ENCODE data around the gene XK. TPM values are rescaled to one million over a fixed set of nuclear protein-coding genes. Genes with fewer than 3 reads are reported as not detected.
"Not testable (repeated sequence)": the region's sequence is repeated elsewhere in the genome, so short reads cannot be mapped to it uniquely, and the experiment has no call there.

Gene XK
- total and polyA plus RNA-seq, 2 donors (not counting 3 experiments of a cell fraction or from before 2014, with no cell fraction given), result 0.03 to 0.07 TPM

DNA sequence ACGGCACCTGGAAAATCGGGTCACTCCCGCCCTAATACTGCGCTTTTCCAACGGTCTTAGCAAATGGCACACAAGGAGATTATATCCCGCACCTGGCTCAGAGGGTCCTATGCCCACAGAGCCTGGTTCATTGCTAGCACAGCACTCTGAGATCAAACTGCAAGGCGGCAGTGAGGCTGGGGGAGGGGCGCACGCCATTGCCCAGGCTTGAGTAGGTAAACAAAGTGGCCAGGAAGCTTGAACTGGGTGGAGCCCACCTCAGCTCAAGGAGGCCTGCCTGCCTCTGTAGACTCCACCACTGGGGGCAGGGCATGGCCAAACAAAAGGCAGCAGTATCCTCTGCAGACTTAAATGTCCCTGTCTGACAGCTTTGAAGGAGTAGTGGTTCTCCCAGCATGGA, 83.3 kb downstream of the XK start:
- POLR2A ChIA-PET; DNase-seq (ENCODE audit: low read depth, low spot score); H3K4me1 ChIP-seq (ENCODE audit: control insufficient read depth, extremely low read depth, insufficient read depth, low read length); H3K9me3 ChIP-seq (replicated peaks; ENCODE audit: control insufficient read depth, insufficient read depth, low read length); H4K20me1 ChIP-seq (replicated peaks; ENCODE audit: control insufficient read depth, extremely low read depth, insufficient read depth, low read length); dilution Hi-C loops (cut with MboI; ENCODE audit: extremely low pct_ligation_motif_present, low sequenced_read_pairs); H3K9ac ChIP-seq (replicated peaks; ENCODE audit: extremely low read depth, insufficient read depth, low read length); FAIRE-seq; H3K27me3 ChIP-seq (ENCODE audit: control insufficient read depth in 2 of 2, insufficient read depth in 2 of 2, low read length in 2 of 2); BruUV-seq (replicated peaks); H3K4me3 ChIP-seq (replicated peaks in 1 of 3; ENCODE audit: insufficient read depth in 1 of 3, low read depth in 1 of 3, low read length in 3 of 3); H3K9me1 ChIP-seq (replicated peaks; ENCODE audit: control insufficient read depth, extremely low read depth, insufficient read depth, low read length); H2AFZ ChIP-seq (ENCODE audit: low read depth, low read length); intact Hi-C loops (cut with micrococcal nuclease); CTCF ChIA-PET; H3K4me2 ChIP-seq (ENCODE audit: insufficient read depth, low read length); H3K36me3 ChIP-seq (ENCODE audit: control insufficient read depth in 2 of 2, extremely low read depth in 1 of 2, insufficient read depth in 2 of 2, low read length in 2 of 2); H3K27ac ChIP-seq (ENCODE audit: insufficient read depth, low read depth, low read length); H3K79me2 ChIP-seq (ENCODE audit: control insufficient read depth, insufficient read depth, low read length): not testable (repeated sequence)

DNA sequence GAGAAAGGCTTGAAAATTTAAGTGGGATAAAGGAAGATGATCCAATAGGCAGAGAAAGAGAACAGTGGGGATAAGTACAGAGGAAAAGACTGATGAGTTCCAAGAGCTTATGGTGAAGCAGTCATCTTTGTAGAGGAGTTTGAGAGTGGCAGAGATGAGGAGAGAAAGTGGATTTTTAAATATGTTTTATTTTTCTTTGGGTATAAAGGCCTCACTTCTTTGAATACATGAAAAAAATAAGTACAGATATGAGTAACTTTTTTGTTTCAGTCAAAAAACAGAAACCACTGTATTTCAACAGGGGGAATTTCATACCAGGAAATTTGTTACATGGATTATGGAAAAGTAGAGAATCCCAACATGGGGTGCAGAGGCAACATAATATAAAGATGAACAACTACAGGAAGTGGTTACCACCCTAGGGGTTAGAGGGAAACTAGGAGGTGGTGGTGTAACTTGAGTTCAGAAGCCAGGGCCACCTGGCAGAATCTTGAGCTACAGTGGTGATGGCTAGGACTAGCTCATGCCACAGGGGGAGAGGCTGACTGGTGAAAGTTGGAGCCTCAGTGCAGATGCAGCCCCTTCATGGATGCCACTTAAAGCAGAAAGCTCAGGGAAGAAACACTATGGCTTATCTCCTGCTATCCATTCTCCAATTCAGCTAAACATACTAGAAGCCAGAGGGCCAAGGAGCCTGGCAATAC, 90.8 kb downstream of the XK start:
- H3K36me3 ChIP-seq (ENCODE audit: control insufficient read depth in 2 of 2, extremely low read depth in 1 of 2, insufficient read depth in 2 of 2, low read length in 2 of 2), result no peaks in the 10 kb centered on the region
- no TSS peak for BruUV-seq (replicated peaks)
- H3K9ac ChIP-seq (replicated peaks; ENCODE audit: extremely low read depth, insufficient read depth, low read length), result no peak overlapping the region
- H3K27ac ChIP-seq (ENCODE audit: insufficient read depth, low read depth, low read length), result no peak overlapping the region
- no peaks in the 10 kb centered on the region for H3K9me3 ChIP-seq (replicated peaks; ENCODE audit: control insufficient read depth, insufficient read depth, low read length)
- POLR2A ChIA-PET, result no interaction called here
- no peak overlapping the region for H3K4me3 ChIP-seq (replicated peaks in 1 of 3; ENCODE audit: insufficient read depth in 1 of 3, low read depth in 1 of 3, low read length in 3 of 3)
- no peaks in the 10 kb centered on the region for H3K79me2 ChIP-seq (ENCODE audit: control insufficient read depth, insufficient read depth, low read length)
- no peaks in the 10 kb centered on the region for H4K20me1 ChIP-seq (replicated peaks; ENCODE audit: control insufficient read depth, extremely low read depth, insufficient read depth, low read length)
- no peaks in the 10 kb centered on the region for H3K4me1 ChIP-seq (ENCODE audit: control insufficient read depth, extremely low read depth, insufficient read depth, low read length)
- no peak overlapping the region for H2AFZ ChIP-seq (ENCODE audit: low read depth, low read length)
- intact Hi-C loops (cut with micrococcal nuclease) (no loop called here), dilution Hi-C loops (cut with MboI; ENCODE audit: extremely low pct_ligation_motif_present, low sequenced_read_pairs) (no loop called here)
- no peaks in the 10 kb centered on the region for H3K9me1 ChIP-seq (replicated peaks; ENCODE audit: control insufficient read depth, extremely low read depth, insufficient read depth, low read length)
- DNase-seq (ENCODE audit: low read depth, low spot score), result no peak
- no peaks in the 10 kb centered on the region for H3K27me3 ChIP-seq (ENCODE audit: control insufficient read depth in 2 of 2, insufficient read depth in 2 of 2, low read length in 2 of 2)
- CTCF ChIA-PET, result interaction anchor here (1.3 kb wide), 1 partner anchor 31 kb away, joined by 3 read pairs; no protein-coding TSS in a partner anchor
- FAIRE-seq, result no peak
- TF ChIP-seq MYC (IDR thresholded peaks at IDR 0.05; ENCODE audit: low read depth, low read length) (no peak), FOS (IDR thresholded peaks at IDR 0.05; ENCODE audit: borderline replicate concordance, insufficient read depth, low read length) (no peak), EZH2 (IDR thresholded peaks at IDR 0.05; ENCODE audit: borderline replicate concordance, low read depth, low read length, severe bottlenecking) (no peak), GATA2 (IDR thresholded peaks at IDR 0.05; ENCODE audit: insufficient read depth, insufficient read length, low read depth, low read length) (no peak)
- TF ChIP-seq, protein P1, sequence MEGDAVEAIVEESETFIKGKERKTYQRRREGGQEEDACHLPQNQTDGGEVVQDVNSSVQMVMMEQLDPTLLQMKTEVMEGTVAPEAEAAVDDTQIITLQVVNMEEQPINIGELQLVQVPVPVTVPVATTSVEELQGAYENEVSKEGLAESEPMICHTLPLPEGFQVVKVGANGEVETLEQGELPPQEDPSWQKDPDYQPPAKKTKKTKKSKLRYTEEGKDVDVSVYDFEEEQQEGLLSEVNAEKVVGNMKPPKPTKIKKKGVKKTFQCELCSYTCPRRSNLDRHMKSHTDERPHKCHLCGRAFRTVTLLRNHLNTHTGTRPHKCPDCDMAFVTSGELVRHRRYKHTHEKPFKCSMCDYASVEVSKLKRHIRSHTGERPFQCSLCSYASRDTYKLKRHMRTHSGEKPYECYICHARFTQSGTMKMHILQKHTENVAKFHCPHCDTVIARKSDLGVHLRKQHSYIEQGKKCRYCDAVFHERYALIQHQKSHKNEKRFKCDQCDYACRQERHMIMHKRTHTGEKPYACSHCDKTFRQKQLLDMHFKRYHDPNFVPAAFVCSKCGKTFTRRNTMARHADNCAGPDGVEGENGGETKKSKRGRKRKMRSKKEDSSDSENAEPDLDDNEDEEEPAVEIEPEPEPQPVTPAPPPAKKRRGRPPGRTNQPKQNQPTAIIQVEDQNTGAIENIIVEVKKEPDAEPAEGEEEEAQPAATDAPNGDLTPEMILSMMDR (IDR thresholded peaks at IDR 0.05; ENCODE audit: extremely low read depth in 1 of 2, insufficient read depth in 1 of 2, low read depth in 1 of 2, low read length in 2 of 2), result no peak
- H3K4me2 ChIP-seq (ENCODE audit: insufficient read depth, low read length), result no peak overlapping the region
